ENCODE results near the gene TMOD3.

GRCh38 chr15:51833772-51834171 is 4.3 kb downstream of the TMOD3 start:
- TF ChIP-seq MYC (IDR thresholded peaks at IDR 0.05; ENCODE audit: low read depth, low read length) (no peak), POLR2A (IDR thresholded peaks at IDR 0.05; ENCODE audit: low read depth, low read length) (no peak), CTCF (IDR thresholded peaks at IDR 0.05; ENCODE audit: extremely low read depth in 1 of 2, insufficient read depth in 1 of 2, low read depth in 1 of 2, low read length in 2 of 2) (no peak), FOS (IDR thresholded peaks at IDR 0.05; ENCODE audit: borderline replicate concordance, insufficient read depth, low read length) (no peak), EZH2 (IDR thresholded peaks at IDR 0.05; ENCODE audit: borderline replicate concordance, low read depth, low read length, severe bottlenecking) (no peak)
